CD4-positive, alpha-beta T cell treated with Interleukin-17A for 4 hours (primary cell): ENCODE results near the gene PTH1R.

Experiments used
- DNase-seq: peaks from one replicate; pipeline ENCODE4 v3.0.0-alpha.2; 2020; ENCODE audit warnings: mixed read lengths

Gene PTH1R

GRCh38 chr3:46952813-46953212 lies 75.3 kb downstream of the PTH1R start:
- DNase-seq: no peak
